Upper lobe of left lung (tissue), 6 donors: Measurements from ENCODE around the gene MNX1. TPM values are rescaled to one million over a fixed set of nuclear protein-coding genes. Genes with fewer than 3 reads are reported as not detected.
A peak's percentile ranks its signal among the peaks of the same experiment; 100 is the strongest.

ENCODE experiments used
- ATAC-seq, 2 donors: fragments of 200-7000 bp; cut with Tn5 transposase; one replicate each; pipeline ENCODE4 v1.9.1; 2022; ENCODE audit warnings: mild to moderate bottlenecking in 2 of 2, moderate library complexity in 2 of 2; ENCODE audit not compliant: low FRiP score in 2 of 2
- DNase-seq, 2 donors: peaks; one replicate each; pipeline ENCODE4 v3.0.0-alpha.2; 2019 to 2020
- H3K27ac ChIP-seq, 4 donors: fragments of 200-600 bp; sonication (generic); one replicate each; pipeline ENCODE4 v1.5.1; 2016 to 2019
- H3K27me3 ChIP-seq, 4 donors: fragments of 200-600 bp; sonication (generic); one replicate each; pipeline ENCODE4 v1.5.1; 2017 to 2019
- H3K36me3 ChIP-seq, 4 donors: fragments of 200-600 bp; sonication (generic); one replicate each; pipeline ENCODE4 v1.5.1; 2016 to 2019
- H3K4me1 ChIP-seq, 4 donors: fragments of 200-600 bp; sonication (generic); one replicate each; pipeline ENCODE4 v1.5.1; 2018 to 2019
- H3K4me3 ChIP-seq, 4 donors: fragments of 200-600 bp; sonication (generic); one replicate each; pipeline ENCODE4 v1.5.1; 2017 to 2019; ENCODE audit warnings: mild to moderate bottlenecking in 2 of 4, moderate library complexity in 1 of 4
- H3K9me3 ChIP-seq, 4 donors: fragments of 200-600 bp; sonication (generic); one replicate each; pipeline ENCODE4 v1.5.1; 2018 to 2019
- CTCF ChIP-seq, 6 experiments: fragments of 450-650 bp in 4 of 6; fragments of 200-600 bp in 2 of 6; sonication (generic) in 2 of 6; IDR thresholded peaks; one replicate each; pipeline ENCODE4 v1.5.1; 2016 to 2019; ENCODE audit warnings: antibody characterized with exemption in 6 of 6
- EP300 ChIP-seq, 4 donors: sonication (generic); formaldehyde crosslinking; IDR thresholded peaks; one replicate each; pipeline ENCODE4 v1.5.1; 2017; ENCODE audit warnings: antibody characterized with exemption in 4 of 4, control low read depth in 2 of 4
- POLR2A ChIP-seq, 4 donors: fragments of 450-650 bp; IDR thresholded peaks; one replicate each; pipeline ENCODE4 v1.5.1; 2016 to 2017; ENCODE audit warnings: antibody characterized with exemption in 4 of 4, mild to moderate bottlenecking in 2 of 4
- POLR2AphosphoS5 ChIP-seq, 2 donors: sonication (generic); formaldehyde crosslinking; IDR thresholded peaks; one replicate each; pipeline ENCODE4 v1.5.1; 2017; ENCODE audit warnings: antibody characterized with exemption in 2 of 2
- WGBS, 2 donors: methylation state at CpG; one replicate each; pipeline ENCODE4 v1.1.5; 2017 to 2018; 5-methylcytosine and 5-hydroxymethylcytosine counted together
- total RNA-seq, 6 donors: library from RNA; depleted of rRNA in 4 of 6; stranded (reverse); fragments of >200 nt in 4 of 6; gene quantifications; one replicate each; pipeline versions ENCODE4 v1.1.0 to v1.2.1, GENCODE V29; 2016 to 2021
- donor health status: DM: no; HTN: no; CAD: no; lungs with moderate emphysema.
- donor health status: DM: no; HTN: yes; CAD: no; lungs with severe emphysema.

The MNX1 gene
- total RNA-seq, 6 donors from 2014 or later: 0.46 to 1.5 (median 0.98) TPM; not detected in 3

DNA sequence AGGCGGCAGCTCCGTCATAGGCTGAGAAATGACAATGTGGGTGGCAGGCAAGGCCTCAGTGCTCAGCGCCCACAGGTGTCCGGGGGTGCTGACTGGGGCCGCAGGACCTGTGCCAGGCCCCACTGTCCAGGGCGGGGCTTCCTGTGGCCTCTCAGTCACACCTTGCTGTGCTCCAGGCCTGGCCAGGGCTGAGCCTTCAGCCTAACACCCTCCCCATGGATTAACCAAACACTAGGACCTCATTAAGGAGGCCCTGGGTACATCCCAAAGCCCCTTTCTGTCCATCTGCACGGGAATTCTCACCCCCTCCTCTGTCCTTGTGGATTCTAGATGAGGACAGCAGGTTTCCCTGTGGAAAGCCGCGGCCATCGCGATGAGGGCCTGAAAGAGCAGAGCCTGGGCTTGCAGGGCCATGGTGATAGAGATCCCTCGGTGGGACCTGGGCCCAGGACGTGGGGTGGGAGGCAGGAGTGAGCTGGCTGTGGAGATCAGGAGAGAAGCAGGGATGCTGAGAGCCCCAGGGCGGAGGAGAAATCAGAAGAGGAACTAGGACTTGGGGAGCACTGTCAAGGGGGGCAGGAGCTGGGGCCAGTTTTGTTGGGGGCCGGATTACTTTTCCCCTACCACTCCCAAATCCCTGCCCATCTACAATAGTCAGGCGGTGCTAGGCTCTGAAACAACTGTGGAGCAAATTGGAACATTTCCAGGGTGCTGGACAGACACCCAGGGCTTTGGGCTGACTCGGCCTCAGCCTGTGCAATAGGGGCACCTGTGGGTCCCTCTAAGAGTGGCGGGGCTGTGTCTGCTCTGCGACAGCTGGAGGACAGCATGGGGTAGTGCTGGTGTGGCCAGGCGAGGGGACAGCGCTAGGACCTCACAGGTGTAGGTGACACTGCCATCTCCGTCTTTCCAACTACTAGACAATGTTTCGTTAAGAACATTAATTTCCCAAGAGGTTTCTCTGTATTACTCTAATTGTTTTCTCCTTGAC is 23.3 kb upstream of the MNX1 start:
- 80 to 82% methylated on average over 18 to 23 of the region's 23 CpGs for WGBS, 2 donors
- DNase-seq: peak in 1 of 2 donors; percentile 36
- H3K4me1 ChIP-seq: no peaks in the 10 kb centered on the region
- H3K27ac ChIP-seq: no peak overlapping the region
- H3K27me3 ChIP-seq: peaks cover 0 to 3% (median 0%) of the 10 kb centered on the region in 4 donors
- H3K36me3 ChIP-seq: no peaks in the 10 kb centered on the region
- no peak for ATAC-seq
- H3K9me3 ChIP-seq: peaks cover 0 to 9% (median 8%) of the 10 kb centered on the region in 4 donors
- H3K4me3 ChIP-seq: no peak overlapping the region
- TF ChIP-seq POLR2A (IDR thresholded peaks at IDR 0.05) (no peak), CTCF (IDR thresholded peaks at IDR 0.05) (no peak), POLR2AphosphoS5 (IDR thresholded peaks at IDR 0.05) (no peak)

GRCh38 chr7:157032644-157033482 is 22.4 kb upstream of the MNX1 start:
- whole genome bisulfite sequencing, 2 donors: 63 to 73% methylated on average over 25 of the region's 25 CpGs
- DNase-seq: peak in 1 of 2 donors; percentile 41
- peaks cover 0 to 3% (median 0%) of the 10 kb centered on the region in 4 donors for H3K27me3 ChIP-seq
- no peak for TF ChIP-seq CTCF (IDR thresholded peaks at IDR 0.05)
- TF ChIP-seq EP300 (IDR thresholded peaks at IDR 0.05): no peak
- no peak for TF ChIP-seq POLR2A (IDR thresholded peaks at IDR 0.05)
- no peak for TF ChIP-seq POLR2AphosphoS5 (IDR thresholded peaks at IDR 0.05)
- no peak overlapping the region for H3K4me3 ChIP-seq
- H3K9me3 ChIP-seq: peaks cover 0 to 9% (median 8%) of the 10 kb centered on the region in 4 donors
- H3K4me1 ChIP-seq: no peaks in the 10 kb centered on the region
- ATAC-seq: no peak
- H3K27ac ChIP-seq: no peak overlapping the region
- no peaks in the 10 kb centered on the region for H3K36me3 ChIP-seq

DNA sequence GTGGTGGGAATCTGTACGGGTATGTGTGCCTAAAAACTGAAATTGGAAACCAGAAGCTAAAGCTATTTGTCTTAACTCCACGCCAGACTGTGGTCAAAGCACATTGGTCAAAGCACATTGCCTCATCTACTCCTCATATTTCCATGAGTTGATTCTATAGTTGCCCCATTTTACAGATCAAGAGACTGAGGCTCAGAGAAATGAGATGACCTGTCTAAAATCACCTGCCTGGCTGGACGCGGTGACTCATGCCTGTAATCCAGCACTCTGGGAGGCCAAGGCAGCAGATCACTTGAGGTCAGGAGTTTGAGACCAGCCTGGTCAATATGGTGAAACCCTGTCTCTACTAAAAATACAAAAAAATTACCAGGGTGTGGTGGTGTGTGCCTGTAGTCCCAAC is 21.7 kb upstream of the MNX1 start:
- no peak for TF ChIP-seq EP300 (IDR thresholded peaks at IDR 0.05)
- no peak for TF ChIP-seq CTCF (IDR thresholded peaks at IDR 0.05)
- TF ChIP-seq POLR2AphosphoS5 (IDR thresholded peaks at IDR 0.05): no peak
- no peak for TF ChIP-seq POLR2A (IDR thresholded peaks at IDR 0.05)
- H3K36me3 ChIP-seq: no peaks in the 10 kb centered on the region
- no peaks in the 10 kb centered on the region for H3K4me1 ChIP-seq
- WGBS, 2 donors: 78 to 80% methylated on average over 4 of the region's 4 CpGs
- H3K27ac ChIP-seq: no peak overlapping the region
- H3K9me3 ChIP-seq: peaks cover 0 to 9% (median 8%) of the 10 kb centered on the region in 4 donors
- H3K4me3 ChIP-seq: no peak overlapping the region
- DNase-seq (no peak), ATAC-seq (no peak)
- H3K27me3 ChIP-seq: peaks cover 0 to 3% (median 0%) of the 10 kb centered on the region in 4 donors

DNA sequence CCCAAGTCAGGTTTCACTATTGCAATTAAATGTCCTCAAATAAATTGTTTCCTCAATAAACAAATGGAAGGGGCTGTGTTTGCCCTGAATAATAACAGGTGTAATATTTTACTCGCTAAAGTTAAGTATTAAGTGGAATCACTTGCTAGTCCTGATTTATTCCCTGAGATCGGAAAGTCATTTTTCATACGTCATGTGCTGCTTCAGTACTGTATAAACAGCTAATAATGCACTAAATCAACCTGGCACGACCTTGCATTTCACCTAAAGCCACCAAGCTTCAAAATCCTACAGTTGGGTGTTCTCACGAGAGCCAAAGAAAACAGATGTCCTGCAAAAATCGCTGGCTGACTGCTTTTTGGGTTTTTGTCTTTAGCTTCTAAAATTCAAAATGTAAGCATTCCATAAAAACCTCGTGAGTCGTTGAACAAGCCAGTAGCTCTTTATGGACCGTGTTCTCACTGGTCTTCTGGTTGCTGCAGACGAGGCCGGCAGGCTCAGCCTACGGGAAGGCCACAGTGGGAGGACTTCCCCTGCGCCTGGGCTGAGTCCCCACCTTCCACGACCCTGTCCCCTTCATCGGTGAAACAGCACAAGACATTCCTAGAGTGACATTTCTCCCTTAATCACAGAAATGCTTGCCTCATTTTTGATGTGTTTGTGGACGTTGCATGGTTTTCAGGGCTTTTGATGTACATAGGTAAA is 17.9 kb upstream of the MNX1 start:
- H3K36me3 ChIP-seq: no peaks in the 10 kb centered on the region
- TF ChIP-seq CTCF (IDR thresholded peaks at IDR 0.05): no peak
- no peak for TF ChIP-seq EP300 (IDR thresholded peaks at IDR 0.05)
- TF ChIP-seq POLR2A (IDR thresholded peaks at IDR 0.05): no peak
- TF ChIP-seq POLR2AphosphoS5 (IDR thresholded peaks at IDR 0.05): no peak
- H3K27me3 ChIP-seq: peaks cover 0 to 5% (median 1%) of the 10 kb centered on the region in 4 donors
- DNase-seq (no peak), ATAC-seq (no peak)
- no peak overlapping the region for H3K4me3 ChIP-seq
- H3K4me1 ChIP-seq: peaks cover 0 to 2% (median under 1%) of the 10 kb centered on the region in 4 donors
- H3K27ac ChIP-seq: no peak overlapping the region
- H3K9me3 ChIP-seq: no peaks in the 10 kb centered on the region
- 62 to 65% methylated on average over 16 of the region's 16 CpGs for WGBS, 2 donors
